PC-9 (cell line): ENCODE measurements around the gene LGALS1. TPM values are rescaled to one million over a fixed set of nuclear protein-coding genes. Genes with fewer than 3 reads are reported as not detected.
A peak's percentile ranks its signal among the peaks of the same experiment; 100 is the strongest.

ENCODE experiments used
- BruUV-seq: library from RNA; stranded (reverse); fragments of 400-500 nt; replicated peaks from 2 replicates; lab custom pipeline; 2021; lab: Mats Ljungman, UMichigan
- CTCF ChIA-PET: fragments of 300-600 bp; sonication (Branson Sonifier 250); formaldehyde crosslinking; loops from one replicate; lab custom pipeline; 2022; ENCODE audit warnings: antibody characterized with exemption; lab: Charles Lee
- POLR2A ChIA-PET: fragments of 300-600 bp; sonication (Branson Sonifier 250); formaldehyde crosslinking; loops from one replicate; lab custom pipeline; 2022; ENCODE audit warnings: antibody characterized with exemption; ENCODE audit not compliant: unreplicated experiment; lab: Charles Lee
- DNase-seq, 2 experiments: peaks; one replicate each; pipeline versions ENCODE4 v3.0.0 to v3.0.0-alpha.2; 2015 to 2022; ENCODE audit warnings: mixed read lengths in 1 of 2
- H2AFZ ChIP-seq: fragments of 200-600 bp; sonication (generic); 2 replicates; pipeline ENCODE4 v1.8.1; 2017; ENCODE audit warnings: antibody characterized with exemption
- H3F3A ChIP-seq: fragments of 200-600 bp; sonication (generic); 2 replicates; pipeline ENCODE4 v1.8.1; 2017; ENCODE audit warnings: antibody characterized with exemption, mild to moderate bottlenecking, low read depth; ENCODE audit not compliant: insufficient read depth
- H3K27ac ChIP-seq: fragments of 200-600 bp; sonication (generic); 2 replicates; pipeline ENCODE4 v1.6.1; 2016; ENCODE audit warnings: mixed run types
- H3K27me3 ChIP-seq: fragments of 200-600 bp; sonication (generic); 2 replicates; pipeline ENCODE4 v1.6.1; 2016; ENCODE audit warnings: low read depth, mixed run types; ENCODE audit not compliant: insufficient read depth
- H3K36me3 ChIP-seq: fragments of 200-600 bp; sonication (generic); 2 replicates; pipeline ENCODE4 v1.6.1; 2016; ENCODE audit warnings: low read depth, mixed run types
- H3K4me1 ChIP-seq: fragments of 200-600 bp; sonication (generic); replicated peaks from 2 replicates; pipeline ENCODE4 v1.6.1; 2016; ENCODE audit warnings: mixed run types; ENCODE audit not compliant: insufficient read depth
- H3K4me2 ChIP-seq: fragments of 200-600 bp; sonication (generic); 2 replicates; pipeline ENCODE4 v1.6.1; 2017; ENCODE audit warnings: mixed run types
- H3K4me3 ChIP-seq: fragments of 200-600 bp; sonication (generic); 2 replicates; pipeline ENCODE4 v1.6.1; 2016; ENCODE audit warnings: mixed run types
- H3K79me2 ChIP-seq: fragments of 200-600 bp; sonication (generic); 2 replicates; pipeline ENCODE4 v1.6.1; 2017; ENCODE audit warnings: low read depth, mixed run types
- H3K9me2 ChIP-seq: fragments of 200-600 bp; sonication (generic); 2 replicates; pipeline ENCODE4 v1.8.1; 2017; ENCODE audit warnings: mild to moderate bottlenecking; ENCODE audit not compliant: insufficient read depth
- H3K9me3 ChIP-seq: fragments of 200-600 bp; sonication (generic); 2 replicates; pipeline ENCODE4 v1.8.1; 2016; ENCODE audit warnings: low read depth; ENCODE audit not compliant: insufficient read depth
- H4K20me1 ChIP-seq: fragments of 200-600 bp; sonication (generic); 2 replicates; pipeline ENCODE4 v1.8.1; 2017; ENCODE audit not compliant: insufficient read depth
- EZH2 ChIP-seq: fragments of 200-600 bp; sonication (generic); IDR thresholded peaks from 2 replicates; pipeline ENCODE4 v1.8.0; 2017; ENCODE audit warnings: antibody characterized with exemption, low read depth
- intact Hi-C: fragments of 100-400 bp; cut with micrococcal nuclease; formaldehyde crosslinking; loops from one replicate; pipeline ENCODE4 v1.10.0; 2022; ENCODE audit not compliant: unreplicated experiment
- total RNA-seq: library from RNA; stranded (reverse); gene quantifications from 2 replicates; pipeline ENCODE4 v1.2.3, GENCODE V29; 2021
- TF ChIP-seq, protein P1 (sequence below): fragments of 200-600 bp; sonication (generic); conservative IDR thresholded peaks from 2 replicates; pipeline ENCODE4 v1.6.1; 2017; ENCODE audit warnings: mixed run types, antibody characterized with exemption, mild to moderate bottlenecking, moderate library complexity

The LGALS1 gene
- total RNA-seq, 1 experiment from 2014 or later = 791 TPM

GRCh38 chr22:37626556-37627075 lies 48.8 kb upstream of the LGALS1 start:
- H3K27me3 ChIP-seq = no peaks in the 10 kb centered on the region
- no peak overlapping the region for H2AFZ ChIP-seq
- CTCF ChIA-PET = interaction anchor here (1.0 kb wide), 1 partner anchor 16 kb away, joined by 3 read pairs; no protein-coding TSS in a partner anchor
- H3K27ac ChIP-seq = no peak overlapping the region
- TSS peak; percentile 14 for BruUV-seq
- no peaks in the 10 kb centered on the region for H3K79me2 ChIP-seq
- no peaks in the 10 kb centered on the region for H3K9me2 ChIP-seq
- H3K36me3 ChIP-seq = peaks cover 20% of the 10 kb centered on the region
- no peak overlapping the region for H3K4me3 ChIP-seq
- TF ChIP-seq EZH2 = no peak
- TF ChIP-seq, protein P1, sequence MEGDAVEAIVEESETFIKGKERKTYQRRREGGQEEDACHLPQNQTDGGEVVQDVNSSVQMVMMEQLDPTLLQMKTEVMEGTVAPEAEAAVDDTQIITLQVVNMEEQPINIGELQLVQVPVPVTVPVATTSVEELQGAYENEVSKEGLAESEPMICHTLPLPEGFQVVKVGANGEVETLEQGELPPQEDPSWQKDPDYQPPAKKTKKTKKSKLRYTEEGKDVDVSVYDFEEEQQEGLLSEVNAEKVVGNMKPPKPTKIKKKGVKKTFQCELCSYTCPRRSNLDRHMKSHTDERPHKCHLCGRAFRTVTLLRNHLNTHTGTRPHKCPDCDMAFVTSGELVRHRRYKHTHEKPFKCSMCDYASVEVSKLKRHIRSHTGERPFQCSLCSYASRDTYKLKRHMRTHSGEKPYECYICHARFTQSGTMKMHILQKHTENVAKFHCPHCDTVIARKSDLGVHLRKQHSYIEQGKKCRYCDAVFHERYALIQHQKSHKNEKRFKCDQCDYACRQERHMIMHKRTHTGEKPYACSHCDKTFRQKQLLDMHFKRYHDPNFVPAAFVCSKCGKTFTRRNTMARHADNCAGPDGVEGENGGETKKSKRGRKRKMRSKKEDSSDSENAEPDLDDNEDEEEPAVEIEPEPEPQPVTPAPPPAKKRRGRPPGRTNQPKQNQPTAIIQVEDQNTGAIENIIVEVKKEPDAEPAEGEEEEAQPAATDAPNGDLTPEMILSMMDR = no peak
- no peak for DNase-seq
- peaks cover 13% of the 10 kb centered on the region for H4K20me1 ChIP-seq
- intact Hi-C loops = no loop called here
- H3K9me3 ChIP-seq = no peaks in the 10 kb centered on the region
- peaks cover 27% of the 10 kb centered on the region for H3F3A ChIP-seq
- H3K4me1 ChIP-seq = no peaks in the 10 kb centered on the region
- H3K4me2 ChIP-seq = no peak overlapping the region
- POLR2A ChIA-PET = interaction anchor here (0.7 kb wide), 1 partner anchor 1065 kb away, joined by 3 read pairs; no protein-coding TSS in a partner anchor

- BruUV-seq = no TSS peak
- Histone ChIP-seq H3K79me2 (no peaks in the 10 kb centered on the region), H3K9me3 (no peaks in the 10 kb centered on the region), H3K4me1 (no peaks in the 10 kb centered on the region), H3K4me3 (no peak overlapping the region), H3F3A (peaks cover 24% of the 10 kb centered on the region), H3K36me3 (peaks cover 20% of the 10 kb centered on the region), H2AFZ (no peak overlapping the region), H4K20me1 (peaks cover 13% of the 10 kb centered on the region), H3K27me3 (no peaks in the 10 kb centered on the region), H3K4me2 (no peak overlapping the region), H3K9me2 (no peaks in the 10 kb centered on the region), H3K27ac (no peak overlapping the region)
- intact Hi-C loops = no loop called here
- no peak for DNase-seq
- CTCF ChIA-PET = no interaction called here
- TF ChIP-seq EZH2 = no peak
- TF ChIP-seq, protein P1 = no peak
- POLR2A ChIA-PET = no interaction called here
Observed at GRCh38 chr22:37627121-37627520, 48.3 kb upstream of the LGALS1 start.

GRCh38 chr22:37627545-37627944 lies 47.9 kb upstream of the LGALS1 start:
- CTCF ChIA-PET = no interaction called here
- DNase-seq = no peak
- H3K36me3 ChIP-seq = peaks cover 20% of the 10 kb centered on the region
- H3K27ac ChIP-seq = no peak overlapping the region
- no peak overlapping the region for H2AFZ ChIP-seq
- TF ChIP-seq, protein P1 = no peak
- TF ChIP-seq EZH2 = no peak
- BruUV-seq = no TSS peak
- H3K79me2 ChIP-seq = no peaks in the 10 kb centered on the region
- intact Hi-C loops = no loop called here
- H3K9me2 ChIP-seq = no peaks in the 10 kb centered on the region
- H4K20me1 ChIP-seq = peaks cover 13% of the 10 kb centered on the region
- H3K9me3 ChIP-seq = no peaks in the 10 kb centered on the region
- no peaks in the 10 kb centered on the region for H3K27me3 ChIP-seq
- H3K4me3 ChIP-seq = no peak overlapping the region
- H3K4me1 ChIP-seq = no peaks in the 10 kb centered on the region
- POLR2A ChIA-PET = no interaction called here
- H3K4me2 ChIP-seq = no peak overlapping the region
- H3F3A ChIP-seq = peaks cover 20% of the 10 kb centered on the region
